GM12874 (cell line): ENCODE measurements around the gene FHIT.

Source experiments
- TF ChIP-seq, protein P1 (sequence below): IDR thresholded peaks from 2 replicates; pipeline ENCODE4 v1.5.1; 2011; ENCODE audit warnings: low read depth, mild to moderate bottlenecking, control low read depth, low read length, moderate library complexity; ENCODE audit not compliant: insufficient read depth

The FHIT gene

GRCh38 chr3:60835796-60836195 is 415.5 kb downstream of the FHIT start:
- TF ChIP-seq, protein P1, sequence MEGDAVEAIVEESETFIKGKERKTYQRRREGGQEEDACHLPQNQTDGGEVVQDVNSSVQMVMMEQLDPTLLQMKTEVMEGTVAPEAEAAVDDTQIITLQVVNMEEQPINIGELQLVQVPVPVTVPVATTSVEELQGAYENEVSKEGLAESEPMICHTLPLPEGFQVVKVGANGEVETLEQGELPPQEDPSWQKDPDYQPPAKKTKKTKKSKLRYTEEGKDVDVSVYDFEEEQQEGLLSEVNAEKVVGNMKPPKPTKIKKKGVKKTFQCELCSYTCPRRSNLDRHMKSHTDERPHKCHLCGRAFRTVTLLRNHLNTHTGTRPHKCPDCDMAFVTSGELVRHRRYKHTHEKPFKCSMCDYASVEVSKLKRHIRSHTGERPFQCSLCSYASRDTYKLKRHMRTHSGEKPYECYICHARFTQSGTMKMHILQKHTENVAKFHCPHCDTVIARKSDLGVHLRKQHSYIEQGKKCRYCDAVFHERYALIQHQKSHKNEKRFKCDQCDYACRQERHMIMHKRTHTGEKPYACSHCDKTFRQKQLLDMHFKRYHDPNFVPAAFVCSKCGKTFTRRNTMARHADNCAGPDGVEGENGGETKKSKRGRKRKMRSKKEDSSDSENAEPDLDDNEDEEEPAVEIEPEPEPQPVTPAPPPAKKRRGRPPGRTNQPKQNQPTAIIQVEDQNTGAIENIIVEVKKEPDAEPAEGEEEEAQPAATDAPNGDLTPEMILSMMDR: no peak

DNA sequence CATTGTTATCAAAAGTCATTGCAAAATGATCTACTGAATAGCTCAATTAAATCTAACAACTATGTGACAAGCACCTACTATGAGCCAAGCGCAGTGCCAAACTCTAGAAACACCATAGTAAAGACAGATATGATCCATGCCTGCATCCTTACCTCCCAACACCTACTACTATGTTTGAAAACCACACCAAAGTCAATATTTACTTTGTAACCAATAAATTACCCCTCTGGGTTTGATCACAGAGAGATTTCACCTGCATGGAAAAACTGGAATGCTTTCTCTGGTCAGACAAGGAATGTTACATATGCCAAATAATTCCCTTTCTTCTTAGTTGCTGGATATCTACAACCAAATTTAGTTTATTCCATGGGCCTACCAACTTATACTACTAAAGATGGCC is 422.2 kb downstream of the FHIT start:
- TF ChIP-seq, protein P1: no peak

GRCh38 chr3:60827666-60828065 is 423.6 kb downstream of the FHIT start:
- TF ChIP-seq, protein P1: no peak

DNA sequence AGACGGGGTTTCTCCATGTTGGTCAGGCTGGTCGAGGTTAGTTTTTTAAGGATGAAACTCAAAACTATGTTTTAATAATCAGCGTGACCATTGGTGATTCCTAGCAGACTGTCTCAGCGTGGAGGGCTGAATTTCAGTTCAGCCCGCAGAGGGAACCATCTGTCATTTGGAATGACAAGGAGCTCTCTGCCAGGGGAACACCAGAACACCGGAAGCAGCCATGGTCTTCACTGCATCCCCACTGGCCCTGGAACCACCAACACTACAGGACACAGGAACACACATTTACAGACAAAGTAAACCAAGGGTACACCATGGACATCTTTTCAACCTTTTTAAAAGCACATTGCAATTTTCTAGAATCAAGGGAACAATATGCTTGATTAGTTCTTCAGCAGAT is 424.7 kb downstream of the FHIT start:
- TF ChIP-seq, protein P1: no peak

DNA sequence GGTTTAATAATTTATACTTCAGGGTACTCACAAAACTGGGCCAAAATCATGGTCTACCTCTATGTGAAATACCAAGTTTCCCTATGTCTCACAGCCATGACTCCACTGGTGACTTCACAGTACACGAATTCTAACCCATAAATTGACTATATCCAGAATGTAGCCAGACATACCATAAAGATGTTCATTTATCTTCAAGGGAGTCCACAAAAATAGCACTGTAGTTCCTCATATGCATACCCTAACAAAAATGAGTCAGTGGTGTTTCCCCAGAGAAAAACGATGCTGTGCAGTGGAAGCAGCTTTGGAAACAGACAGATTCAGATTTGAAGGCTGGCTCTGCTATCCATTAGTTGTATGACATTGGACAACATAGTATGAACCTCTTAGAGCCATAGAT is 438.8 kb downstream of the FHIT start:
- TF ChIP-seq, protein P1: no peak

DNA sequence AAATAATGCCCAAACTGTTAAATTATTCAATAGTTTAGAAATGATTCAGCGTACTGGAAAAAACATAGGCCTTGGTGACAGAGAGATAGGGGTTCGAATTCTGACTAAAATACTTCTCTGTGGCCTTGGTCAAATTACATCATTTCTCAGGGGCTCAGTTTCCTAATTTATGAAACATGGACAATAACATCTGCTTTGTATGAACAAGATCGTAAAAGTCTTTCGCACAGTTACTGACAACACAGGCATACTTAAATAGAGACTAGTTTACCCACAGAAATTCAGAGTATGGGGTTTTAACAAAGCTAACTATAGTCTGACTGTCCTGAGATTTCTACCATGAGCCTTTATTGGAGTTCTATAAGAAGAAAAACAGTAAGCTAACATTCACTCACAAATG is 440.4 kb downstream of the FHIT start:
- TF ChIP-seq, protein P1: no peak

DNA sequence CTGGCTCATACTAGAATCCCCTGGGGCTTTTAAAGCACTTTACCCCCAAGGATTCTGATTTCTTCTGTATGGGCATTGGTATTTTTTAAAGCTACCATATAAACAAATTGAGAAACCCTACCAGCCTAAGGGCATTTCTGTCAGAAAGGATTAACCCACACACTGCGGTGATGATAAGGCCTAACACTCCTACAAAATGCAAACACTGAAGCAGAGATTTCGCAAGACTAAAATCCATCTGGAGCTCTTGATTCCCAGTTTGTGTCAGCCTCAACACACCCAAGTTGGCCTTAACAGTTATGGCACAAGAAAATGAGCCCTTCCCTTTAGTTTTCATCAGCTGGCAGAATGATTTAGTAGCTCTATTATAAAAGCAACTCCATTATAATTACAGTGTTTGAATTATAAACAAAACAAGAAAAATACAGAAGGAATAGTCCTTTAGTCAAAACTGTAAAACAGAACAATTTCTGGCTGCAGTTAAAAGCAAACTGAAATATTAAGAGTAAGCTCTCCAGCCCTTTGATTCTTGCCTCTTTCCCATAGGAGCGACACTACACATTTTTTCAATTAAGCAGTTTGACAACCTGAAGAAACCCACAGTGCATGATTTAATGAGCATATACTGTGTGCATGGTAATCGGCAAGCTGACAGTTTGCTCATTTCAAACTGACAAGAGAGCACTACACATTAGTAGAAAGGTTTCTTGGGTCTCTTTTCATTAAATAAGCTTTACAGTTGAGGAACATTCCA is 441.2 kb downstream of the FHIT start:
- TF ChIP-seq, protein P1: no peak
